HG03520 (cell line): ENCODE data around the gene ANGPTL4.
"Not testable (repeated sequence)": the region's sequence is repeated elsewhere in the genome, so short reads cannot be mapped to it uniquely, and the experiment has no call there.

ENCODE experiments used
- ATAC-seq: cut with Tn5 transposase; IDR thresholded peaks from one replicate; pipeline ENCODE4 v1.9.1; 2021; ENCODE audit warnings: mild to moderate bottlenecking, moderate library complexity; ENCODE audit not compliant: unreplicated experiment

Gene ANGPTL4

DNA sequence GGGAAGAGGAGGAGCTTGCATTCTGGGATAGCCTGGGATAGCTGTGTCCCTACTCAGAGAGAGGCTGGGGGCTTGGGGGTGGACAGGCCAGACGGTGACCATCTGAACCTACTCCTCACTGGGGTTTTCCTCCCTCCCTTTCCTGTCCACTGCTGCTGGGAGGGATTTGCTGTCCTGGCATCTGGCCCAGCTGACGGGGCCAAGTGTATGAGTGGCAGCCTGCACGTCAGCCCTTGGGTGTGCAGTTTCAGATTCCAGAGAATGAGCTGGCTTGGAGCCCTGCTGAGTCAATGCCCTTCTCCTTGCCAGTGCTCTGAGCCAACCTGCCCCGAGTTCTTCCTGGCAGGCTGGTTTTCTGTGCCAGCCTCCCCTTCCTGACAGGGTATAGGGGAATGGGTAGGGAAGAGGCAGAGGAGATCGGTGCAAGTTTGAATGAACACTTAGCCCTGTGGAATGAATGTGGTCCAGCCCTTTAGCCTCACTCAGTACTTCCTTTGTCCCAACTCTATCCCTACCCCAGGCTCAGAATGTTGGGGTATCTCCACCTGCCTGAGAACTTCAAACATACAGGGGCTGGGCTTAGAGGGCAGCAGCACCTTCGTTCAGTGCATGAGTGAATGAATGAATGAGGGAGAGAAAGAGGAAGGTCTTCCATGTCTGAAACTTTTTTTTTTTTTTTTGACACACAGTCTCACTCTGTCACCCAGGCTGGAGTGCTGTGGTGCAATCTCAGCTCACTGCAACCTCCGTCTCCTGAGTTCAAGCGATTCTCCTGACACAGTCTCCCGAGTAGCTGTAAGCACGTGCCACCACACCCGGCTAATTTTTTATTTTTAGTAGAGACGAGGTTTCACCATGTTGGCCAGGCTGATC lies 1.8 kb upstream of the ANGPTL4 start:
- ATAC-seq, result no peak

DNA sequence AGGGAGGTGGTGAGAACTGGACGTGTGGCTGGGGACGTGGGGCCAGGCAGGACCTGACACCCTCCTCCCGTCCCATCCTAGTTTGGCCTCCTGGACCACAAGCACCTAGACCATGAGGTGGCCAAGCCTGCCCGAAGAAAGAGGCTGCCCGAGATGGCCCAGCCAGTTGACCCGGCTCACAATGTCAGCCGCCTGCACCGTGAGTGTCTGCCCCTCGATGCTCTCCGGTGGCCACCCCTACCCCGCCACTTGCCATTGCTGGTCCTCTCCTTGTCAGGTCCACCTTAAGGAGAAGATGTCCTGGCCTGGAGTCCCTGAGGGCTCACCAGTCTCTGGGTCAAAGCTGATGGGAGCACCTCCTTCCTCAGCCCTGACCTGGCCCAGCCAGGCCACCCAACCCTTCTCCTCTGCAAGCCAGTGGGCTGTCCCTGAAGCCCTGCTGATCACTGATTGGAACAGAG lies 2.2 kb downstream of the ANGPTL4 start:
- ATAC-seq, result no peak

- no peak for ATAC-seq
These were observed 3.0 kb downstream of the ANGPTL4 start for GRCh38 chr19:8366961-8367326.

GRCh38 chr19:8367327-8368001 lies 3.5 kb downstream of the ANGPTL4 start:
- no peak for ATAC-seq

DNA sequence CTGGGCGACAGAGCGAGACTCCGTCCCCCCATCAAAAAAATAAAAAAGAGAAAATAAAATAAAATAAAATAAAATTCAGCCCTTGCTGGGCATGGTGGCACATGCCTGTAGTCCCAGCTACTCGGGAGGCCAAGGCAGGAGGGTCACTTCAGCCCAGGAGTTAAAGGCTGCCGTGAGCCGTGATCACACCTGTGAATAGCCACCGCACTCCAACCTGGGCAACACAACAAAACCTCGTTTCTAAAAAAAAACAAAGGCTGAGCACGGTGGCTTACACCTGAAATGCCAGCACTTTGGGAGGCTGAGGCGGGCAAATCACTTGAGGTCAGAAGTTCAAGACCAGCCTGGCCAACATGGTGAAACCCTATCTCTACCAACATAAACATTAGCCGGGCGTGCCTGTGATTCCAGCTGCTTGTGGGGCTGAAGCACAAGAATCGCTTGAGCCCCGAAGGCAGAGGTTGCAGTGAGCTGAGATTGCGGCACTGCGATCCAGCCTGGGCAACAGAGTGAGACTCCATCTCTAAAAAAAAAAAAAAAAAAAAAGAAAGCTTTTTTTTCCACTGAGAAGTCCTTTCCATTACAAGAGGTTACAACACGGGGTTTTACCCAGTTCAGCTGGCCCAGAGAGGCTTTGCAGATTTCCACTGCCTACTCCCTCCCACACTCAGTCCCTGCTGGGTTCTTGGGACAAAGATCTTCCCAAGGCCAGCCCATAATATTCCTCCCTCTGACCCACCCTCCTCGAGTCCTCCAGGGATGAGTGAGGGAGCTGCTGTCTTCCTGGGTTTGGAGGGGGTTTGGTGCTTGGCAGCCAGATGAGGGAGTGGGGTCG lies 6.4 kb downstream of the ANGPTL4 start:
- ATAC-seq, result no peak

- ATAC-seq, result no peak
These were observed 7.3 kb downstream of the ANGPTL4 start for GRCh38 chr19:8371011-8371804.

GRCh38 chr19:8373867-8374813 lies 10.2 kb downstream of the ANGPTL4 start:
- ATAC-seq, result no peak

GRCh38 chr19:8375766-8376165 lies 11.8 kb downstream of the ANGPTL4 start:
- not testable (repeated sequence) for ATAC-seq

GRCh38 chr19:8376373-8376974 lies 12.5 kb downstream of the ANGPTL4 start:
- ATAC-seq, result not testable (repeated sequence)

- no peak for ATAC-seq
These were observed 13.6 kb downstream of the ANGPTL4 start for GRCh38 chr19:8377598-8377997.

GRCh38 chr19:8379156-8379891 lies 15.4 kb downstream of the ANGPTL4 start:
- ATAC-seq, result not testable (repeated sequence)

DNA sequence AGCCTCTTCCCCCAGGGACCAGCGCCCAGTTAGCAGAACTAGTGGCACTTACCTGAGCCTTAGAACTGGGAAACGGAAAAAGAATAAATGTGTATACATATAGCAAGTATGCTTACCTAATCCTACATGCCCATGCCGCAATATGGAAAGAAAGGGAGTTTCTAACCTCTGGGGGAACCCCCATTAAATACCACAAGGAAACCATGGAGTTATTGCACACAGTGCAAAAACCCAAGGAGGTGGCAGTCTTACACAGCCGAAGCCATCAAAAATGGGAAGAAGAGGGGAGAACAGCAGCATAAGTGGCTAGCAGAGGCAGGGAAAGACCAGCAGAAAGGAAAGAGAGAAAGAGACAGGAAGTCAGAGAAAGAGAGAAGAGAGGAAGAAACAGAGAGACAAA lies 20.6 kb downstream of the ANGPTL4 start:
- not testable (repeated sequence) for ATAC-seq

- not testable (repeated sequence) for ATAC-seq
These were observed 21.1 kb downstream of the ANGPTL4 start for GRCh38 chr19:8385103-8385502.

DNA sequence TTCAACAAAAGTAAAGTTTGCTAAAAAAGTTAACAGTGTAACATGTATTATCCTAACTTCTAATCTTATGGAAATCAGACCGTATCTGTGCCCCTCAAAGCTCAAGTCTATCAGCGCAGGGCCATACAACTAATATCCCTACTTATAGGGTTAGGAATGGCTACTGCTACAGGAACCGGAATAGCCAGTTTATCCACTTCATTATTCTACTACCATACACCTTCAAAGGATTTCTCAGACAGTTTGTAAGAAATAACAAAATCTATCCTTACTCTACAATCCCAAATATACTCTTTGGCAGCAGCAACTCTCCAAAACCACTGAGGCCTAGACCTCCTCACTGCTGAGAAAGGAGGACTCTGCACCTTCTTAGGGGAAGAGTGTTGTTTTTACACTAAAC lies 21.6 kb downstream of the ANGPTL4 start:
- ATAC-seq, result not testable (repeated sequence)

GRCh38 chr19:8386419-8386818 lies 22.5 kb downstream of the ANGPTL4 start:
- not testable (repeated sequence) for ATAC-seq

DNA sequence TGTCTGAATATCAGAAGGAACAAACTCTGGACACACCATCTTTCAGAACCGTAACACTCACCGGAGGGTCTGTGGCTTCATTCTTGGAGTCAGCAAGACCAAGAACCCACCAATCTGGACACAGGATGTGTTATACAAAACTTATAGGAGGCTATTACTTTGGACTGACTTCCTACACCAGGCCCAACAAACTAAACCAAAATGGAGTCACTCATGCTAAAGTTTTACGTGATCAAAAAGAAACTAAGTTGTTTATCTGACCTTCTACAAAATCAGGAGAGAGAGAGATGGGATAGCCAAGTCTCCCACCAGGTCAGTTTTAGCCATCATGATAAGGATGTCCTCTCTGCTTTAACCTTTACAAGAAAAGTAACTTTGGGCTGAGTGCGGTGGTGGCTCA lies 23.0 kb downstream of the ANGPTL4 start:
- no peak for ATAC-seq

GRCh38 chr19:8387688-8388611 lies 24.0 kb downstream of the ANGPTL4 start:
- no peak for ATAC-seq
